T-helper 1 cell treated with Interleukin-12 subunit alpha and Interleukin-12 subunit beta and Interleukin-4 antibody, amounts not matched to agents 30 ng/mL and 1 ng/mL, for 36 hours (primary cell): ENCODE results near the gene GP9. TPM values are rescaled to one million over a fixed set of nuclear protein-coding genes. Genes with fewer than 3 reads are reported as not detected.

Source experiments
- intact Hi-C: fragments of 100-400 bp; cut with micrococcal nuclease; formaldehyde crosslinking; loops from one replicate; pipeline ENCODE4 v1.15.1; 2024
- total RNA-seq: library from RNA; stranded (reverse); gene quantifications from 2 replicates; pipeline ENCODE4 v1.2.3, GENCODE V29; 2022

The GP9 gene
- total RNA-seq = not detected in 2 replicates

GRCh38 chr3:129060276-129061022 is at the start of gene GP9:
TSS of gene GP9 (plus strand) at chr3:129060779. CDS start at chr3:129061740, 961 bp downstream.
- intact Hi-C loops = no loop called here

GRCh38 chr3:129013491-129013891 is 47.1 kb upstream of the GP9 start:
- intact Hi-C loops = no loop called here

DNA sequence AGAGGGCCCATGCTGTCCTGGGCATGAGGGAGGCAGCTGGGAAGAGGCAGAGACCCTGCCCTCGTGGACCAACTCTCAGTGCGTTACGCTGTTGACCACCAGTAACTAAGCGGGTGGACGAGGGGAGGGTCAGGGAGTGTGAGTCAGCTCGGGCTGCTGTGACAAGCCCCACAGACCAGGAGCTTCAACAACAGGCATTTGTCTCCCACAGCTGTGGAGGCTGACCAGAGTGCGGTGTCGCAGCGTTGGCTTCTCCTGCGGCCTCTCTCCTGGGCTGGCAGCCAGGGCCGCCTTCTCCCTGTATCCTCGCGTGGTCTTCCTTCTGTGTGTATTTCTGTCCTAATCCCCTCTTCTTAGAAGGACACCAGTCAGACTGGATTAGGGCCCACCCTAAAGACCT is 46.4 kb upstream of the GP9 start:
- intact Hi-C loops = no loop called here

- intact Hi-C loops = loop anchor here (1.0 kb wide), 1 partner anchor 10 kb away; no protein-coding TSS in a partner anchor
Measured at GRCh38 chr3:129014793-129015345, 45.7 kb upstream of the GP9 start.

GRCh38 chr3:129015388-129016105 is 45.0 kb upstream of the GP9 start:
- intact Hi-C loops = loop anchor here (1.0 kb wide), 4 partner anchors 10 to 45 kb away; partner anchors contain the start of gene CFAP92

GRCh38 chr3:129016356-129016719 is 44.2 kb upstream of the GP9 start:
- intact Hi-C loops = loop anchor here (1.0 kb wide), 3 partner anchors 11 to 46 kb away; partner anchors contain the start of gene CFAP92

DNA sequence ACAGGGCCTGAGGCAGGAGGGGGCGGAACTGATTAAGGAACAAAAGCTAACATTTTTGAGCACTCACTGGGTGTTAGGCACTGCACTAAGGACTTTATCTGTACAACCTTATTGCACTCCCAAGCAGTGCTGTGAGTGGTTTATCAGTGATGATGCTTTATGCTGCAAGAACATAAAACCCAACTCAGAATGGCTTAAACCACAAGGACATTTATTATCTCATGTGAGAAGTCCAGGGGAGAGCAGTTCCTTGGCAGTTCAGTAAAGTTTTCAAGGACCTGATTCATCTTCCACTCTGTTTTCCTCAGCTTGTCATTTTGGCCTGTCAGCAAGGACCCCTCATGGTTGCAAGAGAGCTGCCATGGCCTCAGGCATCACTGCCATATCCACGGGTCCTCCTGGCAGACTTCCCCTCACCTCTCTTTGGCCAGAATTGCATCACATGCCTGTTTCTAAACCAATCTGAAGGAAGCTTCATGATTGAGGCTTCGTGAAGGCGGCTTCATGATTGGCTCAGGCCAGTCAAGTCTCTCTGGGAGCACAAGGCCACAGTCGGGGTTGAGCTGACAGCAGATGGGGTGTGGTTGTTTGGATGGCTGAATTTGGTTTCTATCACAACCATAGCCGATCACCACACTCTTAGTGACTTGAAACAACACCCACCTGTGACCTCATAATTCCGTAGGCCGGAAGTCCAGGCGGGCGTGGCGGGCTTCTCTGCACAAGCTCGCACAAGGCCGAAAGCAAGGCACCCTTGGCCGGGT is 43.7 kb upstream of the GP9 start:
- intact Hi-C loops = loop anchor here (1.0 kb wide), 3 partner anchors 10 to 47 kb away; partner anchors contain the start of gene CFAP92

- intact Hi-C loops = no loop called here
Measured at GRCh38 chr3:129017484-129017899, 43.1 kb upstream of the GP9 start.

DNA sequence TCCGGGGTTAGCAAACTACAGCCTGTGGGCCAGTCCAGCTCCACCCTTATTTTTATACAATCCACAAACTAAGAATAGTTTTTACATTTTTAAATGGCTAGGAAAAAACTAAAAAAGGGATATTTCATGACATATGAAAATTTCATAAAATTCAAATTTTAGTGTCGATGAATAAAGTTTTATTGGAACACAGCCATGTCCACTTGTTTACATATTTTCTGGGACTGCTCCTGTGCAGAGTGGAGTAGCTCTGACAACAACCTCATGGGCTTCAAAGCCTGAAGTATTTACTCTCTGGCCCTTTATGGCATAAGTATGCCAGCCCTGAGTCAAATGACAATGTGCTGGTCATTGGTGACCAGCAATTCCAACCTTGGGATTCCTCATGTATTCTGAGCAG is 42.3 kb upstream of the GP9 start:
- intact Hi-C loops = no loop called here

GRCh38 chr3:129018751-129019150 is 41.8 kb upstream of the GP9 start:
- intact Hi-C loops = no loop called here

DNA sequence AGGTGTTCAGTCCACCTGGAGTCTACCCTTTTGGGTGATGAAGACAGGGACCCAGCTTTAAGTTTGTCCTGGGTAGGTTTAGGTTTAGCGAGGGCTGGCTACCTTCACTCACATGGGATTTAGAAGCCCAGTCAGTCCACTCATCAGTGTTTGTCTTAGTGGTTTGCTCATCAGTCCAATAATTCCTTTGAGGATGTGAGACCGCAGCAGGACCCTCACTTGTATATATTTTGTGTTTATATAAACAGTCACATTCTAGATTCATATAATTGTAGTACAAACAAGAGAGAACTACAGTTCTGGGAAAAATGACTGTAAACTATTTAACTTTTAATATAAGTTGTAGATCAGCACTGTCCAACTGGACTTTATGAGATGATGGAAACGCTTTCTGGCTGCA is 41.3 kb upstream of the GP9 start:
- intact Hi-C loops = no loop called here

GRCh38 chr3:129020691-129021090 is 39.9 kb upstream of the GP9 start:
- intact Hi-C loops = no loop called here

DNA sequence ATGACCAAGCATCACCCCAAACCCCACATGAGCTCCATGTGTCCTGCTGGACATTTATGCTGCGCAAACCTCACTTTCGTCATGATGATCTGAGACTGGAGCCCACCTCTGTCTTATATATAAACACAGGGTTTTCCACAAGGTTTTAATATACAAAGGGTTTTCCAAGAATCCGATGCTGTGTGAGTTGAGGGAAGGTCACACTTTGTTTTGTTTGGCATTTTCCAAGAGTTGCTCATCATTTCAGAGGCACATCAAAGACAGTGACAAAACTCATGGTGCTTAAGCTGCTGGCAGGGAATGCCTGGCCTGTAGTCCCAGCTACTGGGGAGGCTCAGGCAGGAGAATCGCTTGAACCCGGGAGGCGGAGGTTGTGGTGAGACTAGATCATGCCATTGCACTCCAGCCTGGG is 39.4 kb upstream of the GP9 start:
- intact Hi-C loops = no loop called here

DNA sequence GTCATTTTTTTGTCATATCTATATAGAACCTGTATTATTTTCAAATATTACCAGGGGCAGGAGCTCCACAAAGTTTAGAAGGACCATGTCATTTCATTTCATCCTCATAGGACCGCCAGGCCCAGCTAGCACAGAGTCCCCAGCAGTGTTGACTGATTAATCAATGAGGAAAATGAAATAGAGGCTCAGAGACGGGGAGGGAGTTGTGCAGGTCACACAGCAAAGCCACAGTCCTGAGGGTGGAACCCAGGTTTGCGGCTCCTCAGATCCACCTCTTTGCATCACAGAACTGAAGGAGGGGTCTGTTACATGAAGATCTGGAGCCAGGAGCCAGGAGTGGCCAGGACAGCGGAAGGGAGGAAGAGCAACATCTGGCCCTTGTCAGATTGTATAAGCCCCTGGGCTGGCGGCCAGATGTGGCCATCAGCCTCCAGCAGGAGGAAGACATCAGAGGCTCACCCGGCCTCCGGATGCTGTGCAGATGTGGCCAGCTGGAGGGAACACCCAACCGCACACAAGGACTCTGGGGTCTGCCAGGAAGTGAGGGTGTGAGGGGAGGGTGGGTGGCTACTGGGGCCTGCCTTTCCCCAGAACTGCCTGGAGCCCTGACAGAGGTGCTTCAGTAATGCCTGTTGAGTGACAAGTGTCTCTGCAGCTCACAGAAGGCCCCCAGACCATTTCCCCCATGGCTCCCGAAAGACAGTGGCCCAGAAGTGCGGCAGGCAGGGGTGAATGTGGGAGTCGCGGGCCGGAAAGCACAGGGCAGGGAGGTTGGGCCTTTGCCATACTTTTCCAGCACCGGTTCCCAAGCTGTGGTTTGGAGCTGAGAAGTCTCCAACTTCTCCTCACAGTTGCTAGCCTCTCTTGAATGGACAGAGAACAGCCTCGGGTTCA is 38.2 kb upstream of the GP9 start:
- intact Hi-C loops = no loop called here

- intact Hi-C loops = no loop called here
Measured at GRCh38 chr3:129023008-129023358, 37.6 kb upstream of the GP9 start.

DNA sequence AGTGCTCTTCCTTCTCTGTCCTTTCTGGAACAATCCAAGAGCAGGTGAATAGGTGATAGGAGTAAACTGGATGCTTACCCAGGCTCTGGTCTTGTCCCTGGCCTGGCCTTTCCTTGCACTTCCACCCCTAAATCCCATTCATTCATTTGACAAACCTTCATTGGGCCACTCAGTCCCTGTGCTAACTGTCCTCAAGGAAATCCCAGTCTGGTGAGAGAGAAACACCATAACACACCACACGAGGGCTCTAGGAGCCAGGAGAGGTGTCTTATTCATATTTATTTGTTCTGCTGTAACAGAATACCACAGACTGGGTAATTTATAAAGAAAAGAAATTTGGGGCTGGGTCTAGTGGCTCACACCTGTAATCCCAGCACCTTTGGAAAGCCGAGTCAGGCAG is 36.7 kb upstream of the GP9 start:
- intact Hi-C loops = no loop called here

- intact Hi-C loops = no loop called here
Measured at GRCh38 chr3:129025108-129025507, 35.5 kb upstream of the GP9 start.

DNA sequence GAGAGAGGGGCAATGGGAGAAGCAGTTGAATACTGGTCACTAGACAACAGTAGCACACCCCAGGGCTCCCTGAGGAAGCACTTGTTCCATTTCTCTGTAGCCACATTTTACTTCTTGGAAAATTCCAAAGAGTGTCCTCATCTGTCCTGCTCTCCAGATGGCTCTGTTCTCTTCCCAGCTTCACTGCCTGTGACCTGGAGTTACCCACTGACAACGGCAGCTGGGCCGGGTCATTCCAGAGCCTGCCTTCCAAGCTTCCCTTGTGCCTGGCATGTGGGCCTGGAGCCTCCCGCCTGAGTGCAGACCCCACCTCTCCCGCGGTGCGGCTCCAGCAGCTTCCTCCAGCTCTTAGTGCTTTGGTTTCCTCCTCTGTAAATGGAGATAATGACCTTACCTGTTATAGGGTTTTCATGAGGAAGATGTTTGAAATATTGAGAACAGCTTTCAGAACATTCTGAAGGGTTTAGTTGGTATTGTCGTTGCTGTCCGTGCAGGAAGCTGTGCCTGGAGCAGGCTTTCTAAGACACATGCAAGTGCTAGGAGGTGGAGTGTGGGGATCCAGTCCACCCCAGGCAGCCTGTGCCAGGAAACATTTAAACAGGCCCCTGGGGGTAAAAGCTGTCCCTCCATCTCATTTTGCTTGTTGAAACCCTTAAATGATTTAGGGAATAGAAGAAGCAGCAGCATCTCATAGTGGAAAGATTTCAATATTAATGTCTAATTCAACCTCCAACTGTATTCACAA is 34.7 kb upstream of the GP9 start:
- intact Hi-C loops = loop anchor here (2.0 kb wide), 1 partner anchor 159 kb away; no protein-coding TSS in a partner anchor

DNA sequence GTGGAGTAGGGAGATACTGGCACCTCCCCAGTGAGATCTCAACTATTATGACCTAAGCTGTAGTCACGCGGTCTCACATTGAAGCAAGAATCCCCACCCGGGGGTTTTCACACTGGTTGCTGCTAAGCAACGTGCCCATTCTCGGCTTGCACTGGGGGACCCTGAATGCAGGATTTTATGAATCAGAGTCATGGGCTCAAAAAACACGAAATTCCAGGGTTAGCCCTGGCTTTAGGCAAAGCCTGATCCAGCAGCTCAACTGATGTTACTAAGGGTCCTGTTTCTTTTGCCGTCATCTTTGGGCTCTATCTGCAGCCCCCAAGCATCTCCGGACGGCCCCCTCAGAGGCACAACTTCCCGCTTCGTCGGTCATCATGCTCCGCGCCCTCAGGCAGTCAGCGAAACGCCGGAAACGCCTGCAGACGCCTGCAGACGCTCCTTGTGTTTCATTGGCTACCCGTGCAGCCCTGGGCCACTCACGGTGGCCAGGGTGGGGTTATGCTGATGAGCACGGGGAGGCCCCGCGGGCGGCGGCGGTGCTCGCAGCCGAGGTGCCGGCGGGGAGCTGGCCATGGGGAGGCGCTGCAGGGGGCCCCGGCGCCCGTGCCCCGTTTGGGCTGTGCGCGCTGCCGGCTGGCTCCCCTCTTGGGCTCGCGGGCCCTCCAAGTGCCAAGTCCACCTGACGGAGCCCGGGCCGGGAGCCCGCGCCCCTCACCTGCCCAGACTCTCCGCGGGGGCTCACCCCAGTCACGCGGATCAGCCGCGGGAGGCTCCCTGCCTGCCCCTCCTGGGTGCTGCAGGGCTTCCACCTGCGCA is 33.6 kb upstream of the GP9 start:
- intact Hi-C loops = loop anchor here (1.0 to 2.0 kb wide), 15 partner anchors 11 to 410 kb away; partner anchors contain the start of genes ACAD9, CFAP92, COPG1 and EFCAB12
